Activated CD4-positive, alpha-beta T cell treated with anti-CD3 and anti-CD28 coated beads, Interleukin-2, amount 50 U/mL, for 24 hours (primary cell): ENCODE results near the gene MED19.
"Not testable (repeated sequence)": the region's sequence is repeated elsewhere in the genome, so short reads cannot be mapped to it uniquely, and the experiment has no call there.

Experiments
- DNase-seq, 2 donors: peaks; one replicate each; pipeline ENCODE4 v3.0.0-alpha.2; 2020; ENCODE audit warnings: low read depth in 1 of 2, low spot score in 1 of 2

The MED19 gene

GRCh38 chr11:57711414-57712255 lies at the start of gene MED19:
Gene MED19 (minus strand): TSS chr11:57712215. CDS start chr11:57712179, 36 bp downstream.
- peak; percentile 58 to 62 for DNase-seq

- DNase-seq, result no peak
Observed at GRCh38 chr11:57758174-57758573, 46.2 kb upstream of the MED19 start.

GRCh38 chr11:57752954-57753353 lies 40.9 kb upstream of the MED19 start:
- DNase-seq, result no peak

GRCh38 chr11:57751676-57752253 lies 39.8 kb upstream of the MED19 start, which contains the start of gene BTBD18:
Gene BTBD18 (minus strand): TSS chr11:57751819. CDS start chr11:57751188, 631 bp downstream.
- no peak for DNase-seq

GRCh38 chr11:57751176-57751575 lies 39.2 kb upstream of the MED19 start:
- DNase-seq, result no peak

- DNase-seq, result no peak
Observed at GRCh38 chr11:57746920-57747319, 34.9 kb upstream of the MED19 start.

- no peak for DNase-seq
Observed at GRCh38 chr11:57745206-57745605, 33.2 kb upstream of the MED19 start.

GRCh38 chr11:57744357-57744756 lies 32.3 kb upstream of the MED19 start:
- no peak for DNase-seq

- DNase-seq, result no peak
Observed at GRCh38 chr11:57742087-57742452, 30.1 kb upstream of the MED19 start.

- DNase-seq, result peak; percentile 92 to 95
Observed at GRCh38 chr11:57741132-57742086, 29.4 kb upstream of the MED19 start, which contains the start of gene SELENOH. Gene SELENOH (plus strand): TSS chr11:57741491. CDS start chr11:57741596, 105 bp downstream.

- no peak for DNase-seq
Observed at GRCh38 chr11:57735619-57736298, 23.7 kb upstream of the MED19 start.

- DNase-seq, result no peak
Observed at GRCh38 chr11:57732661-57733060, 20.6 kb upstream of the MED19 start.

GRCh38 chr11:57729479-57729878 lies 17.5 kb upstream of the MED19 start:
- no peak for DNase-seq

GRCh38 chr11:57728829-57729228 lies 16.8 kb upstream of the MED19 start:
- no peak for DNase-seq

- no peak for DNase-seq
Observed at GRCh38 chr11:57727185-57727584, 15.2 kb upstream of the MED19 start.

GRCh38 chr11:57716726-57717125 lies 4.7 kb upstream of the MED19 start:
- not testable (repeated sequence) for DNase-seq

- DNase-seq, result no peak
Observed at GRCh38 chr11:57713835-57714234, 1.8 kb upstream of the MED19 start.

- DNase-seq, result peak; percentile 70 to 90
Observed at GRCh38 chr11:57712256-57713150, 488 bp upstream of the MED19 start, which contains the start of gene TMX2. Gene TMX2 (plus strand): TSS chr11:57712593. CDS start chr11:57712619, 26 bp downstream.

GRCh38 chr11:57709802-57710367 lies 2.1 kb downstream of the MED19 start:
- no peak for DNase-seq
